Stomach smooth muscle (tissue), 2 donors: ENCODE data around the gene OPTC.
"Not testable (repeated sequence)": the region's sequence is repeated elsewhere in the genome, so short reads cannot be mapped to it uniquely, and the experiment has no call there.

Experiments
- H3K27ac ChIP-seq: one replicate; pipeline ENCODE4 v1.7.0; 2013; ENCODE audit warnings: mild to moderate bottlenecking, low read length, inconsistent platforms
- H3K27me3 ChIP-seq, 2 donors: one replicate each; pipeline ENCODE4 v1.7.0; 2013; ENCODE audit warnings: low read length in 2 of 2; ENCODE audit not compliant: insufficient read depth in 2 of 2, control insufficient read depth in 1 of 2
- H3K36me3 ChIP-seq, 2 donors: one replicate each; pipeline ENCODE4 v1.7.0; 2013; ENCODE audit warnings: low read length in 2 of 2; ENCODE audit not compliant: control insufficient read depth in 2 of 2, insufficient read depth in 2 of 2
- H3K4me1 ChIP-seq: one replicate; pipeline ENCODE4 v1.7.0; 2013; ENCODE audit warnings: low read length; ENCODE audit not compliant: control insufficient read depth, insufficient read depth
- H3K4me3 ChIP-seq, 2 donors: one replicate each; pipeline ENCODE4 v1.7.0; 2013; ENCODE audit warnings: low read length in 2 of 2
- H3K9ac ChIP-seq, 2 donors: one replicate each; pipeline ENCODE4 v1.7.0; 2013; ENCODE audit warnings: low read length in 2 of 2, mild to moderate bottlenecking in 1 of 2
- H3K9me3 ChIP-seq, 2 donors: one replicate each; pipeline ENCODE4 v1.7.0; 2013; ENCODE audit warnings: low read length in 2 of 2; ENCODE audit not compliant: control insufficient read depth in 2 of 2
- donor health status: healthy.
- donor health status: Pancreatic carcinoma.

OPTC gene

DNA sequence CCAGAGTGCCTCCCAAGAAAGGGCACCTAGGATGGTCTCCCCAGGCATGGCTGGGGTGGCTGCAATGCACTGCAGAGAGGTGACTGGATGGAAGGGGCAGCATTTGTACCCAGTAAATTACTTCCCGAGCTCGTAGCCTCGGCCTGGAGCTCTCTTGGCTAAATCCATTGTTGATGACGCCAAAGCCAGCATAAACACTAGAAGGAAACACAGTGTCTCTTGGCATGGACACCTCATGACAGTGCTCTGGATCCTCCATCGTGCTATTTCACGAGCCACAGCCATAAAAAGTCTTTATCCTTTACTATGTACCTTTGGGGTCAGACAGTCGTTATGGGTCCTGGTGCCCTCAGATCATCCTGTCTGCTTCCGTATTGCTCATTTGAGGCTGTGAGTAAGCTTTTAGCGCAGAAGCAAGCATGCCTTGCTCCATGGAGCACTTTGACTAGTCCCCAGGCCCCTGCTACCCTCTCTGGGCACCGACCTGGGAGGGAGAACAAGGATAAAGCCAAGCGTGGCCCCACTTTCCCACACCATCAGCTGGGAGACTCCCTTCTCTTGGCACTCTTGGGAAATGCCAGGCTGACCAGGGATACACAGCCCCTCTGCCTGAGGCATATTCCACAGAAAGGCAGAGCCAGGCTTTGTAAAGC is 28.7 kb upstream of the OPTC start:
- Histone ChIP-seq H3K9me3 (no peaks in the 10 kb centered on the region), H3K27me3 (no peaks in the 10 kb centered on the region), H3K4me1 (peaks cover 51% of the 10 kb centered on the region), H3K4me3 (peak overlapping the region in 1 of 2 donors; percentile 1), H3K27ac (peak overlapping the region; percentile 88), H3K9ac (peak overlapping the region; percentile 47 to 65), H3K36me3 (no peaks in the 10 kb centered on the region)

DNA sequence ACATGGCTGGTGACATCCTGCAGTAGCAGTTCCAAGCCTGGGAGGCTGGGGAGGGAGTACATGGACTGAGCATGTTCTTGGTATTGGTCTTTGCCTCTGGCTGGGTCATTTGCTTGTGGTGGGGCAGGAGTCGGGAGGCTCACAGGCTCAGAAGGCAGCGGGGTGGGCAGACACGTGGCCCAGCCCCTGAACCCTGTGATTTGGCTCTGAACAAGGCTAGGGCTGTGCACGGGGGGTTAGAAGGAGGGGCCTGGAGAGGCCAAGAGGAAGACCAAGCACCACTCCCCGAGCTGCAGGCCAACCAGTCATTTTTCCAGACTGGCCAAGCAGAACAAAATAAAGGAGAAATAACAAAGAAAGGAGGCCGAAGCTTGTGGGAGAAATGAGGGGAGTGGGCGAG is 28.0 kb upstream of the OPTC start:
- H3K4me3 ChIP-seq: peak overlapping the region in 1 of 2 donors; percentile 1
- no peaks in the 10 kb centered on the region for H3K9me3 ChIP-seq
- H3K36me3 ChIP-seq: no peaks in the 10 kb centered on the region
- peak overlapping the region; percentile 88 for H3K27ac ChIP-seq
- H3K9ac ChIP-seq: peak overlapping the region; percentile 47 to 65
- H3K4me1 ChIP-seq: peaks cover 51% of the 10 kb centered on the region
- H3K27me3 ChIP-seq: no peaks in the 10 kb centered on the region

DNA sequence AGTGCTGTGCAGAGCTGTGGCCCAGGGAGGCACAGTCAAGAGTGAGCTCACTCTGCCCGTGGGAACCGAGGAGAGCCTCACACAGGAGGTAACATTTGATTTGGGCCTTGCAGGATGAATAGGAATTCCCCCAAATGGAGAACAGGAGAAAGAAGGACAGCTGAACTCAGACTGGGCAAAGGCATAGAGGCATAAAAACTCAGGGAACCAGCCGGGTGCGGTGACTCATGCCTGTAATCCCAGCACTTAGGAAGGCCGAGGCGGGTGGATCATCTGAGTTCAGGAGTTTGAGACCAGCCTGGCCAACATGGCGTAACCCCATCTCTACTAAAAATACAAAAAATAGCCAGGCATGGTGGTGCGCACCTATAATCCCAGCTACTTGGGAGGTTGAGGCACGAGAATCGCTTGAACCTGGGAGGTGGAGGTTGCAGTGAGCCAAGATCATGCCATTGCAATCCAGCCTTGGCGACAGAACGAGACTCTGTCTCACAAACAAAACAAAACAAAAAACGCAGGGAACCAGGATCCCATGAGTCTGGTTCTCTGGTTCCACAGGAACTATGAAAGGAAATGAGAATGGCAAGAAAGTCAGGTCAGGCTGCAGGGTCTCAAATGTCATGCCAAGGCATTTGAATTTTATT is 26.9 kb upstream of the OPTC start:
- H3K9me3 ChIP-seq, H3K27me3 ChIP-seq, H3K9ac ChIP-seq, H3K4me3 ChIP-seq, H3K36me3 ChIP-seq: not testable (repeated sequence)
- Histone ChIP-seq H3K4me1 (peaks cover 51% of the 10 kb centered on the region), H3K27ac (peak overlapping the region; percentile 88)

DNA sequence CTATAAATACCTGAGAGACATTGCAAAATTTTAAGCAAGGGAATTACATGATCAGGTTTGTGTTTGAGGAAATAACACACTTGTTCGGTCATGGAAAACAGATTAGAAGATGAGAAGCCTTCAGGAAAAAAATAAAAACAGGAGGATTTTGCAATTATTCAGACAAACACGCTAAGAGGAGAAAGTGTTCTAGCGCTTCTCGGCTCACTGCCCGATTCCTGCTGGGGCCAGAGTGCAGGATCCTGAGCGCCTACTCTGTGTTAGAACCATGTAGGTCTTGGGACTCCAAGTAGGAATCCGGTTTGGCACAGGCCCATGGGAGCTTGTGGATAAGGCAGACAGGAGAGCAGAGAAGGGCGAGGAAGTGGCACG is 26.4 kb upstream of the OPTC start:
- no peaks in the 10 kb centered on the region for H3K27me3 ChIP-seq
- H3K27ac ChIP-seq: no peak overlapping the region
- H3K9ac ChIP-seq: no peak overlapping the region
- peaks cover 51% of the 10 kb centered on the region for H3K4me1 ChIP-seq
- no peaks in the 10 kb centered on the region for H3K9me3 ChIP-seq
- H3K4me3 ChIP-seq: no peak overlapping the region
- H3K36me3 ChIP-seq: no peaks in the 10 kb centered on the region

DNA sequence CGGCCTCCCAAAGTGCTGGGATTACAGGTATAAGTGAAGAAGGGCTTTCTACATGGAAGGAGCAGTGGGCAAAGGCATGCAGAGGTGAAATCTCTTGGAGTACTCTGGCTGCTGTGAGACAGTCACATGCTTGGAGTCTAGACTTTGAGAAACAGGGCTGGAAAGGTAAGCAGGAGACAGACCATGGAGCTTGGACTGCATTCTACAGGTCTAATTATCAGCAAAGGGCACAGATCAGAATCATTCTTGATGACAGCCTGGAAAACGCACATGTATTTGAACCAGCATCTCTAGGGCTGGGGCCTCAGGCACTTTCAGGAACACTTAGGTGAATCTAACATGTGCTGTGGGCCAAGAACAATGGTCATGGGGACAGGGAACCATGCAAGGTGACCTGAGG is 25.6 kb upstream of the OPTC start:
- no peak overlapping the region for H3K9ac ChIP-seq
- H3K36me3 ChIP-seq: no peaks in the 10 kb centered on the region
- no peaks in the 10 kb centered on the region for H3K9me3 ChIP-seq
- H3K27me3 ChIP-seq: no peaks in the 10 kb centered on the region
- H3K27ac ChIP-seq: no peak overlapping the region
- peaks cover 45% of the 10 kb centered on the region for H3K4me1 ChIP-seq
- no peak overlapping the region for H3K4me3 ChIP-seq

DNA sequence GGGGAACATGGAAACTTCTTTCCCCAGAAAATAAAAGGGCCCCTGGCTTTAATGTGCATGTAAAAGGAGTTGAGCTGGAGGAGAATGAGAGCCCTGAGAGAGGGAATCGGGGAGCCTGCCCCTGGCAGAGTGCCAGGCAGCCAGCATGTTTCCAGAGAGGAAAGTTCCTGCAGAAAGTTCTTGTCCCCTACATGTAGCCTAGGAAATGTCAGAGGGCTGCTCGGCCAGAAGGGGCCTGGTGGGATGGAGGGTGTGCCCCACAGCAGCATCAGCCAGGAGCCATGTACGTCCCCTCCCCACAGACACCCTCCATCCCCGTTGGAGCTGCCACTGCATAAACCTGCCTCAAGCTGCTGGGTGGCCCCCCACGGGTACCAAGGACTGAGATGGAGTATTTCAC is 23.7 kb upstream of the OPTC start:
- Histone ChIP-seq H3K36me3 (no peaks in the 10 kb centered on the region), H3K9ac (no peak overlapping the region), H3K27me3 (no peaks in the 10 kb centered on the region), H3K4me3 (no peak overlapping the region), H3K9me3 (no peaks in the 10 kb centered on the region), H3K27ac (no peak overlapping the region), H3K4me1 (peaks cover 33% of the 10 kb centered on the region)

DNA sequence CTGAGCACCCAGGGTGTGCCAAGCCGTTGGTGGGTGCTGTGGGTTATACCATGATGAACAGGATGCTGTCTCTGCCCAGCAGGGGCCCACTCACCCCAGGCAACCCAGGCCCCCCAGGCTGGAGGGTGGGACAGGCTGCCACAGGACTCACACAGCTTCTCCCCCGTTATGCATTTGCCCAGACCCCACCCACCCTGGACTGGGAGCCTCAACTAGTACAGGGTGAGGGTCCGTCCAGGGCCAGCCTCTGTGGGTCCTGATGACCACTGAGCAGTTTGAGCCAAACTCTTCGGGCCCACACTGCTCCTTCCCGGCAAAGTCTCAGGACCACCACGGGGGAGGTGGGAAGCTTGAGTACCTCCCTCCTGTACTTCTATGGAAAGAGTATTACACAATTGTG is 22.1 kb upstream of the OPTC start:
- Histone ChIP-seq H3K4me1 (peaks cover 26% of the 10 kb centered on the region), H3K9ac (no peak overlapping the region), H3K27ac (no peak overlapping the region), H3K9me3 (no peaks in the 10 kb centered on the region), H3K4me3 (no peak overlapping the region), H3K27me3 (no peaks in the 10 kb centered on the region), H3K36me3 (no peaks in the 10 kb centered on the region)

DNA sequence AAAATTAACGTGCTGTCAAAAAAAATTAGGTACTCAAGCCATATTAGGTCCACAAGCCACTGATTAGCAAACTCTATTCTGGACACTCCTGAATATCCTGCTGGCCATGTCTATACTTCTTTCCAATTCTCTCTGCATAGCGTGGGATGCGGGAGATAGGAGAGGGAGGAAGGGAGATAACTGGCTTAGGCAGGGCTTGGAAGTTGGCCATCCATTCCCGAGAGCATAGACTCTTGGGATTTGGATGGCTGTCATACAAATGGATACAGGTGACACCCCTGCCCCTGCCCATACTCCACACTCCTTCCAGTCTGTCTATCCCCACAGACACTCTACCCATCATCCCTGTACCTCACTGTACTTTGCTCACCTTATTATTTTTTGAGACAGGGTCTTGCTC is 20.7 kb upstream of the OPTC start:
- Histone ChIP-seq H3K27ac (no peak overlapping the region), H3K4me1 (peaks cover 29% of the 10 kb centered on the region), H3K27me3 (no peaks in the 10 kb centered on the region), H3K36me3 (no peaks in the 10 kb centered on the region), H3K4me3 (no peak overlapping the region), H3K9me3 (no peaks in the 10 kb centered on the region), H3K9ac (no peak overlapping the region)

DNA sequence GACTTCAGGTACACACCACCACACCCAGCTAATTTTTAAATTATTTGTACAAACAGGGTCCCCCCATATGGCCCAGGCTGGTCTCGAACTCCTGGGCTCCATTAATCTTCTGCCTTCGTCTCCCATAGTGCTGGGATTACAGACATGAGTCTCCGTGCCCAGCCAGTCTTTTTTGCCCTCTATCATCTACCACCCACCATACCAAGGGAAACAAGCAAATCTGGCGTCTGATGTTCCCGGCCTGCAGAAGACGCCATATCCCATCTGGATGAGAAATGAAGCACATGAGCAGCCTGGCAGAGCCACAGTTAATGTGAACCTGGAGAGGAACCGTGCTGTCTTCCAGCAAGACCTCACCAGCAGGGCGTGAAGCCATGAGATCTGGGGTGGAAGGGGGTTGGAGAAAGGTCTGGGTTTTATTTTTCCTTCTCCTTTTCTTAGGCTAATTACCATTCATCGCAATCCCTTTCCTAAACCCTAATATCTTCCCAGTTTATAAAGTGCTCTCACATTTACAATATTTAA is 20.1 kb upstream of the OPTC start:
- Histone ChIP-seq H3K4me3 (no peak overlapping the region), H3K27ac (no peak overlapping the region)

DNA sequence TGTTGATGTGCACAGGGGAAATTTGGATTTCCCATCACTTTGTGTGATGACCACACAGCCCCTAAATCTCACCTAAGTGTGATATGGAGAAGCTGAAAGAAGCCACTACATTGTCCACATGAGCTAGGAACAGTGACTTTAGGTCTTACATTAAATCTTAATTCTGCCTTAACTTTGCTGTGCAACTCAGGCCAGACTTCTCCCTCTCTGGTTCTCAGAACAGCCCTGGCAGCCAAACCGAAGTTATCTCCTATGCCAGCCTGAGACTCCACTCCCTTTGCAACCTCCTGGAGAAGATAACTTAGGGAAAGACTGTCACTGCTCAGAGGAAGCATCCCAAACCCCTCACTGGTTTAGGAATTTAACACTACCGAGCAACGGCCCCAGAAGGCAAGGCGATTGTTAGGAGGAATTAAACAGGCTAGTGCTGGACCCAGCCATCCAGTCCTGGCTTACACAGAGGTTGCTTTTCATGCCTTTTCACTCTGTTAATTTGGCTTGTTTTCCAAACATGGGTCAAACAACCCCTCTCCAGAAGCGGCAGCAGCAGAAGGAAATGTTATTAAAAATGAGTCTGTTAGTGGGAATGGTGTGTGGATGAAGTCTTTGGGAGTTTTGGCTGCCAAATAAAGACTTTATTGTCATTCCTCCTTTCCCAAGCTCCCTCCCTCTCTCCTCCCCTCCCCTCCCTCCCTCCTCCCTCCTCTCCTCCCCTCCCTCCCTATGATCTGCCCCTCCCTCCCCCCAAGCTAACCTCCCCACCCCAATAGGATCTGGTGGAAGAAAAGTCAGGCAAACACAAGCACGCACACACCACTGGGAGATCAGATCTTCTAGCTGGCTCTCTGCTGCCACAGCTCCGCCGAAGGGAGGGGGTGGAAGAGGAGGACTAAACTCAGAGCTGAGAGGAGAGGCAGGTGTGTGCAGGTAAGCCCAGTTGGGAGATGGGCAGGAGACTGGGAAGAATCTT is 18.7 kb upstream of the OPTC start, which contains the start of gene PRELP:
Gene PRELP, plus strand, starts transcription at position 795 of the 970 bp plus-strand sequence. CDS start 7,379 bp downstream, outside the sequence.
- Histone ChIP-seq H3K27me3 (no peaks in the 10 kb centered on the region), H3K9me3 (no peaks in the 10 kb centered on the region), H3K9ac (peak within 1 kb of the TSS; percentile 75 to 85), H3K4me3 (peak within 1 kb of the TSS; percentile 82 to 94), H3K36me3 (no peaks in the 10 kb centered on the region), H3K4me1 (peaks cover 49% of the 10 kb centered on the region), H3K27ac (peak within 1 kb of the TSS; percentile 88)

More for the DNA sequence above, 20.1 kb upstream of the OPTC start:
- Histone ChIP-seq H3K9ac (no peak overlapping the region), H3K36me3 (no peaks in the 10 kb centered on the region), H3K4me1 (peaks cover 34% of the 10 kb centered on the region), H3K9me3 (no peaks in the 10 kb centered on the region), H3K27me3 (no peaks in the 10 kb centered on the region)
